GM12865 (cell line): ENCODE measurements around the gene PLXNA2.

Source experiments
- DNase-seq: peaks from one replicate; pipeline ENCODE4 v3.0.0; 2010; ENCODE audit warnings: low read depth
- H3K4me3 ChIP-seq: 2 replicates; pipeline ENCODE4 v1.5.1; 2011; ENCODE audit warnings: mild to moderate bottlenecking, low read depth, low read length, control low read depth
- TF ChIP-seq, protein P1 (sequence below): IDR thresholded peaks from 2 replicates; pipeline ENCODE4 v1.5.1; 2011; ENCODE audit warnings: low read length, control low read depth, low read depth, inconsistent platforms; ENCODE audit not compliant: insufficient read depth; ENCODE audit errors: missing control alignments

Gene PLXNA2

DNA sequence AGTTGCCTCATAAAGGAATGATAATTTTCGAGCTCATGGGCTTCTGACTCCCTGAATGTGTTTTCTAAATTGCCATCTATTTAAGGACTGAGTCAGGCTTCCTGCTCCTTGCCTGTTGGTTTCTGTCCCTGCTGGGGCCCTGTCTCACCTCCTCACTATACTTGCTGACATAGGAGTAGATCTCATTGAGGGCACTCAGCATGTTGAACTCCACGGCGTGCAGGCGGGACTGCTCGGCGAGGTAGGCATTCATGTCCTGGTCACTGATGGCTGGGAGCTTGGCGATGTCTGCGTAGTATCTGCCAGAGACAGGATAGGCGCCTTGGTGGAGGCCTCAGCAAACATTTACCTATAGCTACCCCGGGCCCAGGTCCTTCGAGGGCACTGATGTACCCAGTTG is 216.3 kb downstream of the PLXNA2 start:
- DNase-seq, result no peak
- TF ChIP-seq, protein P1, sequence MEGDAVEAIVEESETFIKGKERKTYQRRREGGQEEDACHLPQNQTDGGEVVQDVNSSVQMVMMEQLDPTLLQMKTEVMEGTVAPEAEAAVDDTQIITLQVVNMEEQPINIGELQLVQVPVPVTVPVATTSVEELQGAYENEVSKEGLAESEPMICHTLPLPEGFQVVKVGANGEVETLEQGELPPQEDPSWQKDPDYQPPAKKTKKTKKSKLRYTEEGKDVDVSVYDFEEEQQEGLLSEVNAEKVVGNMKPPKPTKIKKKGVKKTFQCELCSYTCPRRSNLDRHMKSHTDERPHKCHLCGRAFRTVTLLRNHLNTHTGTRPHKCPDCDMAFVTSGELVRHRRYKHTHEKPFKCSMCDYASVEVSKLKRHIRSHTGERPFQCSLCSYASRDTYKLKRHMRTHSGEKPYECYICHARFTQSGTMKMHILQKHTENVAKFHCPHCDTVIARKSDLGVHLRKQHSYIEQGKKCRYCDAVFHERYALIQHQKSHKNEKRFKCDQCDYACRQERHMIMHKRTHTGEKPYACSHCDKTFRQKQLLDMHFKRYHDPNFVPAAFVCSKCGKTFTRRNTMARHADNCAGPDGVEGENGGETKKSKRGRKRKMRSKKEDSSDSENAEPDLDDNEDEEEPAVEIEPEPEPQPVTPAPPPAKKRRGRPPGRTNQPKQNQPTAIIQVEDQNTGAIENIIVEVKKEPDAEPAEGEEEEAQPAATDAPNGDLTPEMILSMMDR, result no peak
- no peak overlapping the region for H3K4me3 ChIP-seq

DNA sequence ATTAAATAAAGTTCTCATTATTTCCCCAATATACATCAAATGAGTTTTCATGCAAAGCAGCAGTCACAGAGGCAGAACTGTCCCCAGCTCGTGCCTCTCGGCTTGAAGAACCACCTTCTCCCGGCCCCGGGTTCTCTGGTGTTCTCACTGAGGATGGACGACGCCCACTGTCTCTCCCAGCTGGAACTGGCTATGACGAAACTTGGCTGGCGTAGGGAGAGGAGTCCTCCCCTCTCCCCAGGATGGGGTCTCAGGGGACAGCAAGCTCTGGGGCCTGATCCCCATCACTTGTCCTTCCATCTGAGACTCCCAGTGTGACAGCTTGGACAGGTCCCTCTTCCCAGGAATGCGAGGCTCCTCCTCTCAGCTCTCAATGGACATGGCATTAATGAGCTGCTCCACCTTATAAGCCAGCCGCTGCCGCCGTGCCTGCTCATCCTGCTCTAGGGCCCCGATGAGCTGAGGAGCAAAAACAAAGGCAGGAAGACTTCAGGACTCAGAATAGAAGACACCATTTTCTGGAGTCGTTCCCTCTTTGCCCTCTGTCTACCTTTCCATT is 217.2 kb downstream of the PLXNA2 start:
- no peak for DNase-seq
- H3K4me3 ChIP-seq, result no peak overlapping the region
- TF ChIP-seq, protein P1, result no peak

GRCh38 chr1:208025031-208025430 is 219.2 kb downstream of the PLXNA2 start:
- no peak for DNase-seq
- no peak overlapping the region for H3K4me3 ChIP-seq
- TF ChIP-seq, protein P1, result no peak

DNA sequence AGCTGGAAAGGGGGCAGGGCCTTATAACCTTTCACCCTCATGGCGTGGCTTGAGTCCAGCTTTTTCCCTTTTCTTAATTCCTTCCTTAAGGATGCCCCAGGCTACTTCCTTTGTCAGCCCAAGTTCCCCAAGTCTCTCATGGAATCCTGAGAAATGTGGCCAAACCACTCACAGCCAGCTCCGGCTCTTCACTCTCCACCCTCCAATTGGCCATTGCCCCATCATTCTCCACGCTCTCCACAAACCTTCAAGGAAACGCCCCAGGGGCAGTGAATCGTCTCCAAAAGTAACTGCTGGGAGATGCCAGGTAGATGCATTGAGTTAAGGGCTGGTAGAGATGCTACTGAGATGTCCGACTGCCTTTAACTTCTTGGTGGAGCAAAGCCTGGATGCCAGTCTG is 219.8 kb downstream of the PLXNA2 start:
- H3K4me3 ChIP-seq, result no peak overlapping the region
- TF ChIP-seq, protein P1, result no peak
- no peak for DNase-seq

DNA sequence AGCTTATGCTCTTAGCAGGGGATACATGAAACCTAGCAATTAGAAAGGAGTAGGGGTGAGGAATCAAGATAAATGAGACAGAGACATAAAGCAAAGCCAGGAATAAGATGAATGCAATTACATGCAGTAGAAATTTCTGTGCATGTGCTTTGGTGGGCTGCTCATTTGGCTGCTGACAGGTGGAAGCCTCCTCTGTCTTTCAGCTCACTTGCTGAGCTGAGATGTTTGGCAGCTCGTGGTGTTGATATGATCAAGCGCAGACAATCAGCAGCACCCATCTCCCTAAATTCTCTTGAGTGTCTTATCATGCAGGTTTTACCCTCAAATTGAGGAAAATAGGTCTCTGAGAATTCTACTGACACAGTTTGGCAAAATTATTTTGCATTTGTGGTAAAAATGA is 224.9 kb downstream of the PLXNA2 start:
- TF ChIP-seq, protein P1, result no peak
- H3K4me3 ChIP-seq, result no peak overlapping the region
- DNase-seq, result no peak

GRCh38 chr1:208015255-208015654 is 228.9 kb downstream of the PLXNA2 start:
- TF ChIP-seq, protein P1, result no peak
- no peak for DNase-seq
- no peak overlapping the region for H3K4me3 ChIP-seq

GRCh38 chr1:208013210-208013609 is 231.0 kb downstream of the PLXNA2 start:
- TF ChIP-seq, protein P1, result no peak
- no peak for DNase-seq
- H3K4me3 ChIP-seq, result no peak overlapping the region
